GM12872 (cell line): ENCODE measurements around the gene FHAD1.

Source experiments
- CTCF ChIP-seq: IDR thresholded peaks from 3 replicates; pipeline ENCODE4 v1.5.1; 2011; ENCODE audit warnings: low read depth, mild to moderate bottlenecking, low read length, moderate library complexity; ENCODE audit not compliant: insufficient read depth

FHAD1 gene

GRCh38 chr1:15432324-15432723 lies 185.3 kb downstream of the FHAD1 start:
- TF ChIP-seq CTCF, result no peak

- TF ChIP-seq CTCF, result no peak
Observed at GRCh38 chr1:15433471-15433870, 186.4 kb downstream of the FHAD1 start.

DNA sequence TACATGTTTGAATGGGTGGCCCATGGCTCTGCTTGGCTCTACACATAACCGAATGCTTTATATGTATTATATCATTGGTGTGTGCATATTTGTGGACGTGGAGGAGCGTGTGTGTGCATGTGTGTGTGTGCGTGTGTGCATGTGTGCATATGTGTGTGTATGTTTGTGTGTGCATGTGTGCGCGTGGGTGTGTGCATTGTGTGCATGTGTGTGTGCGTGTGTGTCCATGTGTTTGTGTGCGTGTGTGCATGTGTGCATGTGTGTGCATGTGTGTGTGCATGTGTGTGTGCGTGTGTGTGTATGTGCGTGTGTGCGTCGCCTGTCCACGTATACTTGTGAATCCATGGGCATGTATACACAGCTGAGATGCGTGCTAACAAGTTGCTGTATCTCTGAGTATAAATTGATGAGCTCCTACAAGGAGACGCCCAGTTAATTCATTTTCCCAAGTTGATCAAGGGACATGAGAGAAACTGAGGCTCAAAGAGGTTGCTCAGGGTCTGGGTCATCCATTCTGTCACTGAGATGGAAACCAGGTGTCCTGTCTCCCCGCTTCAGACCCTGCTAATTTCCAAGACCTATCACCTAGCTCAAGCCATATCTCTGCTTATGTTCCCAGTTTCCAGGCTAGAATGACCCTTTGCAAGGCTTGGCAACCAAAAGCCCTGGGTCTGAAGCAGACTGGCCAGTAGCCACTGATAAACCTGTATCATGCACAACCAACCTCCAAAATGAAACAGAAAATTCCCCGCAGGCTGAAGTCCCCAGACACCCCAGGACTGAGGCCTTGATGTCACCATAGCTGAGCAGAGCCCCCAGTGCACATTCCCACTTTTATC lies 188.4 kb downstream of the FHAD1 start:
- TF ChIP-seq CTCF, result no peak

- TF ChIP-seq CTCF, result no peak
Observed at GRCh38 chr1:15436881-15437442, 189.9 kb downstream of the FHAD1 start.

DNA sequence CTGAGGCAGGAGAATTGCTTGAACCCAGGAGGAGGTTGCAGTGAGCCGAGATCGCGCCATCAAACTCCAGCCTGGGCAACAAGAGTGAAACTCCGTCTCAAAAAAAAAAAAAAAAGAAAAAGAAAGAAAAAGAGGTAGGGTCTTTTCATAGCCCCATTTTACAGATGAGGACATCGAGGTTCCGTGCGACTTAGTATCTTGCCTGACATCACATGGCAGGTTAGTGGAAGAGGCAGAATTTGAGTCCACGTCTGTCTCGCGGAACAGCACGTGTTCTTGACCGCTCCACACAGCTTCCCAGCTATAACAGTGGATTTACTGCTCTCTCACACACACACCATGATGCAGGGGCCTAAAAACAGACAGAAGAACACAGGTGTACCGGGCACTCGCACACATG lies 192.3 kb downstream of the FHAD1 start:
- no peak for TF ChIP-seq CTCF

DNA sequence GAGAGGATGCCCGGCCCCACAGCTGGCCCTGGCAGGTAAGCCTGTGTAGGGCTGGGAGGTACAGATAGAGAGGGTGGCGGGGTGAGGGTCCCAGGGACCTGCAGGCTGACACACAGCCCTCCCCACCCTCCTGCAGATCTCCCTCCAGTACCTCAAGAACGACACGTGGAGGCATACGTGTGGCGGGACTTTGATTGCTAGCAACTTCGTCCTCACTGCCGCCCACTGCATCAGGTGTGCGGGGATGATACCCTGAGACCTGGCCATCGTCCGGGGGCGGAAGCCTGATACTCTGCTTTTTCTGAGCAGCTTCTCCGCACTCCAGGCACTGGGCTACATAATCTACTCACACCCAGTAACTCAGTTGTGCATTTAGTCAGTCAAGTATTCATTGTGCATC lies 193.3 kb downstream of the FHAD1 start:
- TF ChIP-seq CTCF, result no peak

DNA sequence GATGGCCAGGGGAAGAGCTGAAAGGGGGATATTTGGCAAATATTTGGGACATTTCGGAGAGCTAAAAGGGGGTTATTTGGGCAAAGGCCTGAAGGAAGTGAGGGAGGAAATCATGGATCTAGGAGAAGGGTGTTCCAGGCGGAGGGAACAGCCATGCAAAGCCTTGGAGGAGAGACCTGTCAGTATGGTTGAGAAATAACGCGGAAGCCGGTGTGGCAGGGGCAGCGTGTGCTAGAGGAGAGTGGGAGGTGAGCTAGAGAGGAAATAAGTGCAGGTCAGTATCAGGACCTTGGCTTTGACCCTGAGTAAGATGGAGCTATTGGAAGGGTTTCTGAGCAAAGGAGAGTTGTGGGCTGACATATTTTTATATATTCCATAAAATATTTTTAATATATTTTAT lies 194.2 kb downstream of the FHAD1 start:
- TF ChIP-seq CTCF, result no peak
